8988T (cell line): Measurements from ENCODE around the gene PDE4C.

Experiments
- DNase-seq: peaks from one replicate; pipeline ENCODE4 v3.0.0; 2011

The PDE4C gene

GRCh38 chr19:18254546-18255503 is 28.6 kb upstream of the PDE4C start:
- DNase-seq: no peak

GRCh38 chr19:18253716-18254115 is 27.5 kb upstream of the PDE4C start:
- DNase-seq: no peak

- no peak for DNase-seq
Observed at GRCh38 chr19:18253130-18253529, 26.9 kb upstream of the PDE4C start.

- DNase-seq: no peak
Observed at GRCh38 chr19:18252370-18252717, 26.1 kb upstream of the PDE4C start.

GRCh38 chr19:18251587-18252369 is 25.5 kb upstream of the PDE4C start:
- DNase-seq: peak; percentile 88

- no peak for DNase-seq
Observed at GRCh38 chr19:18249834-18250233, 23.6 kb upstream of the PDE4C start.

GRCh38 chr19:18245297-18245696 is 19.1 kb upstream of the PDE4C start:
- no peak for DNase-seq

GRCh38 chr19:18239303-18239702 is 13.1 kb upstream of the PDE4C start:
- no peak for DNase-seq

GRCh38 chr19:18234194-18234593 is 8.0 kb upstream of the PDE4C start:
- DNase-seq: no peak

GRCh38 chr19:18233224-18233825 is 7.1 kb upstream of the PDE4C start:
- no peak for DNase-seq

GRCh38 chr19:18232540-18233223 is 6.4 kb upstream of the PDE4C start:
- no peak for DNase-seq

GRCh38 chr19:18231775-18232174 is 5.5 kb upstream of the PDE4C start:
- DNase-seq: no peak

- DNase-seq: no peak
Observed at GRCh38 chr19:18230941-18231734, 4.9 kb upstream of the PDE4C start.

GRCh38 chr19:18229915-18230314 is 3.7 kb upstream of the PDE4C start:
- DNase-seq: no peak

- DNase-seq: no peak
Observed at GRCh38 chr19:18229474-18229873, 3.2 kb upstream of the PDE4C start.

GRCh38 chr19:18227781-18228271 is 1.6 kb upstream of the PDE4C start:
- DNase-seq: no peak

- DNase-seq: no peak
Observed at GRCh38 chr19:18226956-18227780, 930 bp upstream of the PDE4C start.

GRCh38 chr19:18225355-18225701 is 910 bp downstream of the PDE4C start:
- DNase-seq: no peak

GRCh38 chr19:18224525-18225354 is 1.5 kb downstream of the PDE4C start:
- peak; percentile 100 for DNase-seq

- DNase-seq: peak; percentile 90
Observed at GRCh38 chr19:18223860-18224524, 2.2 kb downstream of the PDE4C start.
